ENCODE data around the gene CARNS1.
"Not testable (repeated sequence)": the region's sequence is repeated elsewhere in the genome, so short reads cannot be mapped to it uniquely, and the experiment has no call there.

Gene CARNS1

DNA sequence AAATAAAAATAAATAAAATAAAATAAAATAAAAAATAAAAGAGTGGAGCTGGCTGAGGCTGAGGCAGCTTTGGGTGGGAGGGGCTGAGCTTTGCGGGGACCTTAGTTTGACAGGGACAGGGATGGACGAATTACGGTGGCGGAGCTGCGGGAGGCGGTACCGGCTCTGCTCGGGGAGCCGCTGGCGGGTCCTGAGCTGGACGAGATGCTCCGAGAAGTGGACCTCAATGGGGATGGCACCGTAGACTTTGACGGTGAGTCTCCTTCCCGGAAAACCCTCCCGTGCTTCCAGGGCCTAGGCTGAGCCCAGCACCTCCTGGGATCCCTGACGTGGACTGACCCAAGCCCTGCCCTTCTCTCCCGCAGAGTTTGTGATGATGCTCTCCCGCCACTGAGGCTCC lies 42.8 kb downstream of the CARNS1 start:
- H3K27ac ChIP-seq: no peak overlapping the region
- DNase-seq (ENCODE audit: low read depth, low spot score): no peak

DNA sequence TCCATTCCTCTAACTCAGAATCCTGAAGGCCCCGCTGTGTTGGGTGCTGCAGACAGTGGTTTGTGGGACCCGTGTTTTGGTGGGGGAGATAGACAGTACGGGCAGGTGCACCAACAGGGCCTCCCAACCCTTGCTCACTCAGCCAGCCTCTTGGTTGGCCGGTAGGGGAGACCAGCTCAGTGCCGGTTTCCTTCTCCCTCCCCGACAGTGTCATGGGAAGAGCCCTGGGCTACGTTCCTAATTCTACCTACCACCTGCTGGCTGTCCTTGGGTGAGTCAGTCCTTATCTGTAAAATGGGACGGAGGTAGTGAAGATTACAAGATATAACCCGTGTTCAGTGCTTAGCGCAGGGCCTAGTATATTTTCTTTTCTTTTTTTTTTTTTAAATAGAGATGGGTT lies 47.7 kb downstream of the CARNS1 start:
- no peak for DNase-seq (ENCODE audit: low read depth, low spot score)
- H3K27ac ChIP-seq: peak overlapping the region; percentile 91

DNA sequence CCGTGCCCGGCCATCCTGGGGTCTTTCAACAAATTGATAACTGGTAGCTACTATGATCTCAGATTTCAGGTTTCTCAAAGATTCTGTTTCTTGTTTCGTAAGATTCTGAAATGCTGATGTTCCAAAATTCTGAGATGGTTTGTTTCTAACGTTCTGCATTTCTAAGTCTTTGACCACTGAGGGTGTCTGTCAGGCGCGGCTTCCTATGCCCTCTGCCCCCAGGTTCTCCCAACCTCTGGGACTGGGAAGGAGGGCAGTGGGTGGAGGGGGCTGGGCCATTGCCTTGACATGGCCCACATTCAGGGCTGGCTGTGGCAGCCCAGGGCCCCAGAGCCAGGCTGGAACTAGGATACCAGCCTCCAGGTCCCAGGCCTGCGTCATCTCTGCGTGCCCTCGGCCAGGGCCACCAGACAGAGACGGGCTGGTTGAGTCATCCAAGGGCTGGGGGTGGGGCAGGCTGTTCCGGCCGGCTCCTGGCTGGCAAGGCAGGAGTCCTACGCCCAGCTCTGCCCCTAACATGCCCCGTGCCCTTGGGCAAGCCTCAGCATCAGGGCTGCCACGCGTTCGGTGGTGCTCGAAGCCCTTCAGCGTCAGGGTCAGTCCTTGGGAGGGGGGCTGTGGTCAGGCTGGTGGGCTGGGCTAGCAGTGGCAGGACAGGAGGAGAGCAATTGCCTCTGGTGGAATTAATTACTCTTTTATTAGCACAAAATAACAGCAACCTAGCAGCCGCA lies 48.4 kb downstream of the CARNS1 start:
- no peak for DNase-seq (ENCODE audit: low read depth, low spot score)
- peak overlapping the region; percentile 91 for H3K27ac ChIP-seq

DNA sequence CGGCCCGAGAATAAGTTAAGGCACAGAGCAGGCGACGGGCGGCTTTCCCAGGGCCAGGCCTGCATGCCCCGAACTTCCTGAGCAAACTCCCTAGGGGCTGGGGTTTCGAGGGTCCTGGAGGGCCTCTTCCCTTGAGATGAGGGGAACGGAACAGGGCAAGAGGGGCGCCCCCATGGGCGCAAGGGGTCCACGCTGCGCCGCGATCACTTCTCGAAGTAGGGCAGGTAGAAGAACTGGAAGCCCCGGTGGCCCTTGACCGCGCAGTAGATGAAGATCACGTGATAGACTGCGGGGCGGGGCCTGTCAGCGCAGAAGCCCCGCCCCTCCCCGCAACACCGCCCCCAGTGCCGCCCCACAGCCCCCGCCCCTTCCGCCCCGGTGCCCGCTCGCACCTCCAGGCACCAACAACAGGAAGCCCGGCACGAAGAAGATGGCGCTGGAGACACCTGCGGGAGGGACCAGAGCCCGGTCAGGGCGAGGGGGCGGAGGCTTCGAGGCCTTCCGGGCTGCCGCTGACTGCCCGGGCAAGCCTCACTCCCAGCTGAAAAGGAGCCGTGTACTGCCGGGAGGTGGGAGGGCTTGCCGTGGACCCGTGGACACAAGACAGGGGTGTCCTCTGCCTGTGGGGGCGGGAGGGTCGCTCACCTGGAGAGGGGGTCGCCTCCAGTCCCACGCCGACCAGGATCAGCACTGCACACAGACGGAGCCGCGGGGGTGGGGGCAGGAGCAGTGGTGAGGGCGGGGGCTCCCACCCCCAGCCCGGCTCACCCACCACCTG lies 49.1 kb downstream of the CARNS1 start:
- peak; percentile 70 for DNase-seq (ENCODE audit: low read depth, low spot score)
- H3K27ac ChIP-seq: peak overlapping the region; percentile 91

DNA sequence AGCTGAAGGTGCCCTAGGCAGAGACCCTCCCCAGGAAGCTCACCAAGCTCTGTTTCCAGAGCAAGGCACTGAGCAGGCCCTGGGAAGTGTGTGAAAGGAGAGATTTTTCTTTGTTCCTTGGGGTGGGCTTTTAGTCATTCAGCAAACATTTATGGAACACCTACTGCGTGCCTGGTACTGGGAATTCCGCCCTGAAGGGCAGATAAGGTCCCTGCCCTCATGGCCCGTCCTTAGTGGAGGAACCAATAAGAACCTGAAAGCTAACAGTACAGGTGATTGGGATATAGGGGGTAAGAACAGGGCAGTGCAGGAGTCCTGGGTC lies 49.7 kb downstream of the CARNS1 start:
- H3K27ac ChIP-seq: peak overlapping the region; percentile 91
- no peak for DNase-seq (ENCODE audit: low read depth, low spot score)

DNA sequence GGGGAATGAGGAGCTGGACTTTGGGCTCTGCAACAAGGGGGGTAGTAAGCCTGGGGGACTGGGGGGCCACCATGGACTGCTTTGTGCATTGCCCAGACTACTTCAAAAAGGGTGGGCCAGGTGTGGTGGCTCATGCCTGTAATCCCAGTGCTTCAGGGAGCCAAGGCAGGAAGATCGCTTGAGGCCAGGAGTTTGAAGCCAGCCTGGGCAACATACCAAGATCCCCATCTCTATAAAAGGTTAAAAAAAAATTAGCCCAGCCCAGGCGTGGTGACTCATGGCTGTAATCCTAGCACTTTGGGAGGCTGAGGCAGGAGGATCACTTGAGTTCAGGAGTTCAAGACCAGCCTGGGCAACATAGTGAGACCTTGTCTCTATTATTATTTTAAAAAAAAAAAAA lies 50.1 kb downstream of the CARNS1 start:
- DNase-seq (ENCODE audit: low read depth, low spot score): not testable (repeated sequence)
- H3K27ac ChIP-seq: peak overlapping the region; percentile 91

DNA sequence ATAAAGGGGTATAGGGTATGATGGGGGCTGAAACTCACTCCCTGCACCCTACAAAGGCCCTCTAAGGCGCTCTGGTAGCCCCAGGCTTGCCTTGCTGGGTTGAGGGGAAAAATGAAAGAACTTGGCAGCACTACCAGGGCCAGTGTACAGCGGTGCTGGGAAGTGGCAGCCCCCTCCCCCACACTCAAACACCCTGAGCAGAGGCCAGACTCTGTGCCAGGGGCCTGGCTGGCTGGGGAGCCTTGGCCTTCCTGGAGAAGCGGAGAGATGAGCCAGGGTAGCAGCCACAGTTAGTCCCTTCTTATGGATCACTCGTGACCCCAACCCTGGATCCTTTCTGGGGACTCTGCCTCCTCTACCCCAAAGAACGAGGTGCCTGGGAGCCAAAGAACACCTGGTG lies 50.9 kb downstream of the CARNS1 start:
- no peak overlapping the region for H3K27ac ChIP-seq
- no peak for DNase-seq (ENCODE audit: low read depth, low spot score)

DNA sequence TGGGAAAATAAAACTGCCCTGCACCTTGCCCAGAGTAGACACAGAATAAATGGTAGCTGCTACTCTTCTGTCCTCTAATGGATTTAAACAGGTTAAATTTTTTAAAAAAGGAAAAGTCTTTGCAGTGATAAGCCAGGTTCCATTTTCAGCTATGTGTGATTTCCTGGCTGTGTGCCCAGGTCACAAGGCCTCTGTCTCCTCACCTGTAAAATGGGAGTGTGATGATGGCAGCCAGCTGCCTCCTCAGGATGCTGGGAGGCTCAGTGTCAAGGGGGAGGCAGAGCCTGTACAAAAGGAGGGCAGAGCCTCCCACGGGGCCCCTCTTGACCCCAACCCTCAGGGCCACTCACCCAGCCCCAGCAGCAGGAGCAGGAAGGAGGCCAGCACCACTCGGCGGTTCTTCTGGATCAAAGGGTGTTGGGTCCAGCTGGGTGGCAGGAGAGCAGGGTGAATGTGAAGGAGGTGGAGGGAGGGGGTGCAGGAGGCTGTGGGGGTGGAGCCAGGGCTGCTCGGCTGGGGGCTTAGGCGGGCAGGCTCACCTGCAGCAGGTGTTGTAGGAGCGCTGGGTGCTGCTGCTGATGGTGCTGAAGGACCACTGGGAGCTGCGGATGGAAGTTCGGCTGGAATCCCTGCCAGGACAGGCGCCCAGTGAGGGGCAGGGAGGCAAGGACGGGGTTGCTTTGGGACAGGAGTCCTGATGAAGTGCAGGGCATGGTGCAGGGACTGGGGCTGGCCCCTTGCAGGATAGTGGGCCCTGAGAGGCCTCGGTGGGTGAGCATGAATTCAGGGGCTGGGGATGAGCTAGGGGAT lies 51.7 kb downstream of the CARNS1 start:
- no peak for DNase-seq (ENCODE audit: low read depth, low spot score)
- H3K27ac ChIP-seq: peak overlapping the region; percentile 87

DNA sequence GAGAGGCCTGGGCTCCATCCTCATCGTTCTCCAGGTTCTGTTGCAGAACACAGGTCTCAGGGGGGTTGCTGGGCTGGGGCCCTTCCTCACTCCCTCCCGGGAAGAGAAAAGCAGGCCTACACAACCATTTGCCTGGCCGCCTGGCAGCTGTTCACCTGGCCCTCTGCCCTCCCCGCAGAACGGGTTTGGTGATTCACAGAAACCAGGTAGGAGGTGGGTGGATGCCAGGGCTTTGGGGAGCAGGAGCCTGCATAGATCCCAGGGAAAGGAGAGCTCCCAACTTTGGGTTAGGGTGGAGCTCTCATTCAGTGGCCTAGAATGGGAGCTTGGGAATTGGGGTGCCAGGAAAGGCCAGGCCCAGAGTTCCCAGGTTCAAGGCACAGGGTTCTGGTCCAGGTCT lies 52.6 kb downstream of the CARNS1 start:
- H3K27ac ChIP-seq: peak overlapping the region; percentile 87

DNA sequence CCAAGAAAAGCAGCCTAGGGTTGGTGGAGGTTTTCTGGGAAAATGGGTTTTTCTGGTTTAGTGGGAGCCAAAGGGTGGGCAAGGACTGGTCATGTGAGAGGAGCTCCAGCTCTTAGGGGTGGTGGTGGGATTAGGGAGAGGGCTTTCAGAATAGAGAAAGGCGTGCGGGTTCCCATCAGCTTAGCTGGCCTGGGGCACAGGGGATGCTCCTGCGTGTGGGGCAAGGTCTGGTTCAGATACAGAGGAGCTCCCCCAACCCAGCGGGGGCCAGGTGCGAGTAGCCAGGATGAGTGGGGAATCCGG lies 52.9 kb downstream of the CARNS1 start:
- DNase-seq (ENCODE audit: low read depth, low spot score): no peak
- H3K27ac ChIP-seq: peak overlapping the region; percentile 87

More for the DNA sequence above, 52.6 kb downstream of the CARNS1 start:
- DNase-seq (ENCODE audit: low read depth, low spot score): peak; percentile 60

DNA sequence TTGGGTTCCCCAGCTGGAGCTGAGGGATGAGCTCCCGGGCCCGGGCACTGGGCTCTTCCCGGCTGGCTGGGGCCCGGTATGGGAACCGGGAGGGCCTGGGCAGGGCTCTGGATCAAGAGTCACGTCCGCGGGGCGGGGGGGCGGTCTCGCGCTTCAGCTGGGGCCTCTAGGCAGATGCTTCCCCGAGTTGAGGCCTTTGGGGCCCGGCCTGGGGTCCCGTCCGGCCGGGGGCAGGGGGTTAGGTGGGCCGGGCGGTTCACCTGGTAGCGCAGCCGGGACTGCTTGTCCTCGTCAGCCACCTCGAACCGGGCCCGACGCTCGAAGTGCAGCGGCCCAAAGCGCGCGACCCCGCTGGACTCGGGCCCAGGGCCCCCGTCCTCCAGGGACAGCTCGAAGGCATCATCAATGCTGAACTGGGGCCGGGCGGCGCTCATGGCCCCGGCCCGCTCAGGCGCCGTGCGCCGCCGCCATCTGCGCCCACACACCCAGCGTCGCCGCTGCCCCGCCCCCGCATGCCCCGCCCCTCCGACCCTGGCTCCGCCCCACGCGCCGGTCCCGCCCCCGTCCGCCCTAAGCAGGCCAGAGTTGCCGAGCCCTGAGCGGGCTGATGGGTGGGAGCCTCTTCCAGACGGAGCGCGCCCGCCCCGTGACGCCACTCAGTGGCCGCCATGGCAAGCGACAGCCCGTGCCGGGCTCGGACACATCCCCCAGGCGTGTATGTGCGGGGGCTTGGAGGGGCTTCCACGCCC lies 53.5 kb downstream of the CARNS1 start, which contains the start of gene TMEM134:
TMEM134 (minus strand) TSS at position 493 of the 749 bp plus-strand sequence; CDS start at position 434, 59 bp downstream.
- peak; percentile 43 for DNase-seq (ENCODE audit: low read depth, low spot score)
- peak within 1 kb of the TSS; percentile 87 for H3K27ac ChIP-seq

DNA sequence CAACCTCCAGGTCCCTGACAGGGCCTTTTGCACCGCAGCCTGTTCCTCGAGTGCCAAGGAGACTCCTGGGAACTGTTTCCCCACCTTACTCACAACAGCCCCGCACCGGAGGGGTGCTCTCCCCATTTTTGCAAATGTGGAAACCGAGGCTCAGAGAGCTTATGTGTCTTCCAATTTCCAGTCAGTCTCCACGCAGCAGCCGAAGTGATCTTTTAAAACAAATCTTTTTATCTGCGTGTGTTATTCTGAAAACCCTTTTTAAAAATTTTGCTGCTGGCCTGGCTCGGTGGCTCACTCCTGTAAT lies 54.0 kb downstream of the CARNS1 start:
- no peak for DNase-seq (ENCODE audit: low read depth, low spot score)
- H3K27ac ChIP-seq: peak overlapping the region; percentile 87

DNA sequence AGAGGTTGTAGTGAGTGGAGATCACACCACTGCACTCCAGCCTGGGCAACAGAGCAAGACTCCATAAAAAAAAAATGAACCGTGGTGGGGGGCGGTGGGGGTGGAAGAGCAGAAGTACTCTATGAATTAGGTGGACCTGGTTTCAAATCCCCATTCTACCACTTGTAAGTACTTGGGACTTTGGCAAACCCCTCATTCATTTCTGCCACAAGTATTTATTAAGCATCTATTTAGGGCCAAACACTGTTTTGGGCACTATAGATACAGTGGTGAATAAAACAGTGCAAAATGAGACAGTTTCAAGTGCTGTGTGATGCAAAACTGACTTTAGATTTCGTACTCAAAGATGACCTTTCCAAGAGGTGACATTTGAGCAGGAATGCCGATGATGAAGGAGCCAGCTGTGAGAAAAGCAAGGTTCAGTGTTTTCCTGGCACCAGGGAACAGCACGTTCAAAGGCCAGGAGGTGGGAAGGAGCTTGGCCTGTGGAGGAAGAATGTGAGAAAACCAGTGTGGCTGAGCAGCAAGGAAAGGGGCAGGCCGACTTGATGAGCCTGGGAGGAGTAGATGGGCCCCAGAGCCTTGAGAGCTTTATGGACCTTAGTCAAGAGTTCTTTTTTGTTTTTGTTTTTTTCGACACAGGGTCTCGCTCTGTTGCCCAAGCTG lies 55.0 kb downstream of the CARNS1 start:
- no peak for DNase-seq (ENCODE audit: low read depth, low spot score)
- no peak overlapping the region for H3K27ac ChIP-seq

DNA sequence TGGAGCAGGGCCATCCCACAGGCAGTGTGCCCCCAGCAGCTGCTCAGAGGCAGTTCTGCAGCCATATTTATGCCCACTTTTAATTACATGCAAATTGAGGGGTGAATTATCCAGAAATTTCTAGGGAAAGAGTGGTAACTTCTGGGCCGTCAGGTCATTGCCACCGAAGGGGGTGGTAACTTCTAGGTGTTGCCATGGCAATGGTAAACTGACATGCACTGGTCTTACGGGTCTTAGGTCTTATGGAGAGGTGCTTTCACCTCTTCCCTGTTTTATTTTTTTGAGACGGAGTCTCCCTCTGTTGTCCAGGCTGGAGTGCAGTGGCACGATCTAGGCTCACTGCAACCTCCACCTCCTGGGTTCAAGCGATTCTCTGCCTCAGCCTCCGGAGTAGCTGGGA lies 57.4 kb downstream of the CARNS1 start:
- no peak for DNase-seq (ENCODE audit: low read depth, low spot score)
- no peak overlapping the region for H3K27ac ChIP-seq

Data from epithelial cell of prostate (primary cell).